RCC 7860 (cell line): Measurements from ENCODE around the gene RNF213.

Experiments used
- DNase-seq: peaks from one replicate; pipeline ENCODE4 v3.0.0-alpha.2; 2015; ENCODE audit warnings: low spot score
- FAIRE-seq: peaks from 2 replicates; lab custom pipeline; 2012; peaks lifted over from hg19 to GRCh38; lab: Jason Lieb, UNC

The RNF213 gene

GRCh38 chr17:80260791-80261158 is at the start of gene RNF213:
Gene RNF213 (plus strand): TSS chr17:80260852. CDS start chr17:80263682, 2,830 bp downstream.
- FAIRE-seq = no peak
- peak; percentile 16 for DNase-seq

GRCh38 chr17:80212109-80212508 is 48.5 kb upstream of the RNF213 start:
- DNase-seq (no peak), FAIRE-seq (no peak)

GRCh38 chr17:80212511-80212910 is 48.1 kb upstream of the RNF213 start:
- no peak for DNase-seq
- FAIRE-seq = no peak

GRCh38 chr17:80212962-80213642 is 47.5 kb upstream of the RNF213 start:
- DNase-seq (no peak), FAIRE-seq (no peak)

- DNase-seq (no peak), FAIRE-seq (no peak)
Measured at GRCh38 chr17:80213643-80213975, 47.0 kb upstream of the RNF213 start.

GRCh38 chr17:80214012-80214877 is 46.4 kb upstream of the RNF213 start:
- FAIRE-seq = no peak

GRCh38 chr17:80214878-80215210 is 45.8 kb upstream of the RNF213 start:
- DNase-seq (no peak), FAIRE-seq (no peak)

More at GRCh38 chr17:80214012-80214877, 46.4 kb upstream of the RNF213 start:
- DNase-seq = no peak

- DNase-seq (no peak), FAIRE-seq (no peak)
Measured at GRCh38 chr17:80216473-80217456, 43.9 kb upstream of the RNF213 start.

GRCh38 chr17:80217703-80218362 is 42.8 kb upstream of the RNF213 start:
- no peak for DNase-seq
- FAIRE-seq = no peak

- no peak for DNase-seq
- no peak for FAIRE-seq
Measured at GRCh38 chr17:80218391-80218790, 42.3 kb upstream of the RNF213 start.

- FAIRE-seq (peak; percentile 86), DNase-seq (peak; percentile 88)
Measured at GRCh38 chr17:80219013-80219762, 41.5 kb upstream of the RNF213 start.

- FAIRE-seq (no peak), DNase-seq (no peak)
Measured at GRCh38 chr17:80219763-80220053, 40.9 kb upstream of the RNF213 start.

GRCh38 chr17:80220054-80220735 is 40.5 kb upstream of the RNF213 start, which contains the start of the genes SGSH and SLC26A11:
Gene SGSH (minus strand): TSS chr17:80220333. CDS start chr17:80220313, 20 bp downstream.
Gene SLC26A11 (plus strand): TSS chr17:80220427. CDS start chr17:80221561, 1,134 bp downstream.
- DNase-seq (no peak), FAIRE-seq (no peak)

- no peak for FAIRE-seq
- no peak for DNase-seq
Measured at GRCh38 chr17:80220736-80221215, 39.9 kb upstream of the RNF213 start.

GRCh38 chr17:80221351-80222105 is 39.1 kb upstream of the RNF213 start:
- FAIRE-seq (no peak), DNase-seq (no peak)

- no peak for FAIRE-seq
- DNase-seq = no peak
Measured at GRCh38 chr17:80222376-80223141, 38.1 kb upstream of the RNF213 start.

GRCh38 chr17:80223142-80223815 is 37.4 kb upstream of the RNF213 start:
- FAIRE-seq = no peak
- no peak for DNase-seq
